ENCODE results near the gene SMCO3.
A peak's percentile ranks its signal among the peaks of the same experiment; 100 is the strongest.

The SMCO3 gene

GRCh38 chr12:14814014-14814413 lies at the start of gene SMCO3:
Gene SMCO3, minus strand, starts transcription at chr12:14814182. Its CDS starts 7,502 bp downstream, at chr12:14806680.
- DNase-seq = no peak

DNA sequence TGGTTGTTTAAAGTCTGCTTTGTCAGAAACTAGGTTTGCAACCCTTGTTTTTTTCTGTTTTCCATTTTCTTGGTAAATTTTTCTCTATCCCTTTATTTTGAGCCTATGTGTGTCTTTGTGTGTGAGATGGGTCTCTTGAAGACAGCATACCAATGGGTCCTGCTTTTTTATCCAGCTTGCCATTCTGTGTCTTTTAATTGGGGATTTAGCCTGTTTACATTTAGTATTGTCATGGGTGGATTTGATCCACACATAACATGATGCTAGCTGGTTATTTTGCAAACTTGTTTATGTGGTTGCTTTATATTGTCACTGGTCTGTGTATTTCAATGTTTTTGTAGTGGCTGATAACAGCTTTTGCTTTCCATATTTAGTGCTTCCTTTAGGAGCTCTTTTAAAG lies 46.5 kb upstream of the SMCO3 start:
- DNase-seq = no peak

DNA sequence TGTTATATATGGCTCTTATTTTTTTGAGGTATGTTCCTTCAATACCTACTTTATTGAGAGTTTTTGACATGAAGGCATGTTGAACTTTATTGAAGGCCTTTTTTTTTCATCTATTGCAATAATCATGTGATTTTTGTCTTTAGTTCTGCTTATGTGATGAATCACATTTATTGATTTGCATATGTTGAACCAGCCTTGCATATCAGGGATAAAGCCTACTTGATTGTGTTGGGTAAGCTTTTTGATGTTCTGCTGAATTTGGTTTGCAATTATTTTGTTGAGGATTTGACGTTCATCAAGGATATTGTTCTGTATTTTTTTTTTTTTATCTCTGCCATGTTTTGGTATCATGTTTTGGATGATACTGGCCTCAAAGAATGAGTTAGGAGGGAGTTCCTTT lies 44.5 kb upstream of the SMCO3 start:
- no peak for DNase-seq

DNA sequence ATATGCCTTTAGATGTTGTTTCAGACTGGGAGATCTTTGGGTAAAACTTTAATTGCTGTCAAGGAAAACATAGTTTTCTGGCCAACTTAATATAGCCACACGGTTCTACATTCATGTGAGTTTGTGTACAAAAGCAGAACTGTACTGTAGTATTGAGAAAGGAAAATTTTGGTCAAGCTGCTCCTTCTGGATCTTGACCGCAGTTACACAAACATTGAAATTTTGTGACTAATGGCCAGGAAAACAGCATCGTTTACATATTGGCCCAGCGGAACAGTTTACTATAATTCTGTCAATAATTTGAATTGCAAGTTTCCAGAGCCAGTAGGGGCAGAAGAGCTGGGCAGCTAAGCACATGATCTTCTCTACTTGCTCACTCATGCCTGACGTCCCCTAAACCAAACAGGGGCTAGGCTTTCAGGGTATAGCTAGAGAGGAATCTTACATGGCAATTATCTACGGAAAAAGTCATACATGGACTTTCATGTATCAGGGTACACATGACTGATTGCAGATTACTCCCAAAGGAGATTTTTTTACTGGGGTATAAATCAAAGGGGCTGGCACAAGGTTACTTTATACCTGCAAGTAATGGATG lies 40.7 kb upstream of the SMCO3 start:
- no peak for DNase-seq

GRCh38 chr12:14853961-14854360 lies 40.0 kb upstream of the SMCO3 start:
- DNase-seq = no peak

DNA sequence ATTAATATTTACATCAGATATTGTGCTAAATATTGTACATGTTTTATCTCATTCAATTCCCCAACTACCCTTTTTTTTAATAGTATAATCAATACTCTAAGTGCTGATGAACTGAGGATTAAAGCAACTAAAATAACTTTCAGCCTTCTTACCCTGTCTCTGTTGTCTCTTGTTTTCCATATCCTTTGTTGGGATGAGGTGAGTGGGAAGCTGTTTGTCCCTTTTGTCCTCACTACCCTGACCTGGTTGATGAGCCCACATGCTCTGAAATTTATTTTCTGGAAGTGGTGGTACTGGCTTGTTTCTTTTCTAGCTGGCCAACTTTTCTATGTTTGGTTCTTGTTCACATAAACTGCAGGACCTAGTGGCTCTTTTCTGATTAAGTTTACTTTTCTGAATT lies 38.9 kb upstream of the SMCO3 start:
- DNase-seq = no peak

DNA sequence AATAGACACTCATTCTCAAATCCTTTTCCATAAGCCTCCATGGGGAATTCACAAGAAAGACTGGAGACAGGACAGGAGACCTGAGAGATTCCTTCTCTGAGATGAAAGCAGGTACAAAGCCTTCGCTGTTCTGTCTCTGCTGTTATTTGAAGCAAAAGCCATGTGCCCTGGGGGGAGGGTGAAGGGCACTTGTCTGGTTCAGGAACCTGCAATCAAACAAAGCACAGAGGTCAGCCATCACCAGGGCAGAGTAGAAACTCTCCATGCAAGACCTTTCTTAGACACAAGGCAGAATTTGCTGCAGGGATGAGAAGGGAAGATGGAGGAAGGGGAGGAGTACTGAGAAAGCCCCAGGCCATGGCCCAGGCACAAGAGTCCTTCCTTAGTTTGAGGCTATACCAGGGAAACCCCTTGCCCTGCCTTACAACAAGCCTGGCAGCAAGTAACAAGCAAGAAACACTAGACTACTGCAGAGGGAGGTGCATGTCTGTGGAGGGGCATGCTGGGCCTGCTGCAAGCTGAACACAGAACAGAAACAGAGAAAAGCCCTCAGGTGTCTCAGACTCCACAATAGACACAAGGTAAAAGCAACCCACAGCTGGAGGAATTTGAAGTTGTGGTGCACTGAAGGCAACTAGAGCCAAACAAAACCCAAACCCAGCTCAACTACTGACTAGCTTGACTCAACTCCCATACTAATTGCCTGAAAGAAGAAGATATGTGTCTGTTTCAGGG lies 37.1 kb upstream of the SMCO3 start:
- no peak for DNase-seq

DNA sequence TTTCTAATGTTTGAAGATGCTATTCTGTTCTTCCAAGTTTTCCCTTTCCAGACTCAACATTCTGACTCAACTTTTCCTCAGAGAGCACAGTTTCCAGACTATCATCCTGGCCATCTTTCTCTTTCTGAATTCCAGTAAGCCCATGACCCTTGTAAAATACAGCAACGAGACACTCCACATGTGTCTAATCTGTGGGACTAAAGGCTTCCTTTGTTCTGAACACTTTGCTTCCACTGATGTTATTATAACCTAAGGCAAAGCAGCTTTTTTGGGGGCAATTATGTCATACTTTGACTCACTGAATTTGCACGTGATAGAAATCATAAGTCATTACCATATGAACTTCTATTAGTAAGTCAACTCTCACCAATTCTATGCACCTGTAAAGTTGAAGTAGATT lies 35.7 kb upstream of the SMCO3 start:
- no peak for DNase-seq

DNA sequence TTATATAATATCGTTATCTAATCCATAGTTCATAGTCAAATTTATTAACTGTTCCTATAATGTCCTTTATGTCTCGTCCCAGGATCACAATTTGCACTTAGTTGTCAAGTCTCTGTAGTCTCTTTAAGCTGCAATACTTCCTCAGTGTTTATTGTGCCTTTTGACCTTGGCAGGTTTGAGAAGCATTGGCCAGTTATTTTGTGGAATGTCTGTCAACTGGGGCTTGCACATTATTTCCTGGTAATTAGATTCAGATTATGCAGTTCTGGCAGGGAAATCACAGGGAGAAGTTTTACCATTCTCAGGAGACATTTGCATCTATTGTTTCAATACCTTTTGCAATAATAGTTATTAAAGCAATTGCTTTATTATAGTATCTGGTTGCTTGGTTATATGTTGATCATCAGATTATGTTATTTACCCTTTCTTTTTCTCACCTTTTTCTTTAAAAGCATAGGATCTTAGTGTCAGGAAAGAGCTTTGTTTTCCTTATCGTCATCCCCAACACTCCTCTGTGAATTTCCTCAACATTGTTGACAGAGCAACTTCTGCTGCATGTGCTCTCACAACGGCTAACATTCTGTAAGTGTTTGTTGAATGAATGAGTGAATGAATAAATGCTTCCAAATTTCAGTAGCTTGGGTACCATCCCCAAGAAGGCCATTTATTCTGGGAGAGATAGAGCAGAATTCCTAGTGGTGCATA lies 33.0 kb upstream of the SMCO3 start:
- DNase-seq = no peak

DNA sequence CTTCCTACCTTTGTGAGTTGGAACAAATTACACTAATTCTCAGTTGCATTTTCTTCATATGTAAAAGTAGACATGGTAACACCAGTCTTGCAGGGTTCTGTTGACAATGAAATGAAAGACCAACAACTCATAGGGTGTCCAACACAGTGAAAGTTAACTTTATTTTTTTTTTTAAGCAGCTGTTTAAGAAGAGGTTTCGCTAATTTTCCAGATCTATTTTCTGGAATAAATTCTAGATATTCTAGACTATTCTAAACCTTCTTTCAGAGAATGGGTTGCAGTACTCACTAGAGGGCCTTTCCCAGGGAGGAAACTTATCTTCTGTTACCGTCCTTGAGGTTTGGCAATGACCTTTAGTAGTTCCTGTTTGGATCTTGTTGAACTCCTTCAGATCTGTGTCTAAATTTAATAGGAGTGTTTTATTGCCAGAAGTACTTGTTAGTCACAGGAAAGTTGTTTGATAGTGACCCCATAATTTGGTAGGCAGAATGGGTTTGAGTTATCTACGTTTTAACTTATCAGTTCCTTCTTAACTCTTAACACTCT lies 32.1 kb upstream of the SMCO3 start:
- DNase-seq = no peak

- DNase-seq = peak; percentile 45
These were observed 31.4 kb upstream of the SMCO3 start for GRCh38 chr12:14845350-14845750.

DNA sequence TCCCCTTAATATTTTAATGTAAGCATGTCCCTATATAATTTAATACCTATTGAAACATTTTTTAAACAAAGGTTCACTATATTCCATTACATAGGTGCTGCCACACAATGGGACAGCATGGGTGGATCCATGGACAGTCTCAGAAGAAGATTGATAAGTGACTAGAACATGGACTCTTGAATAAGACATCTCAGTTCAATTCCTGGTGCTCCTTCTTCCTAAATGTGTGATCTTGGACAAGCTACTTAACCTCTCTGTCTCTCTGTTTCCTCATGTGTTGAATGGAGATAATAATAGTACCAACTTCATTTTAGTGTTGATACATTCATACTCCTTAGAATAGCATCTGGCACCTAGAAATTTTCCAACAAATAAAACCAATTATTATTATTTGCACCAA lies 30.4 kb upstream of the SMCO3 start:
- no peak for DNase-seq

DNA sequence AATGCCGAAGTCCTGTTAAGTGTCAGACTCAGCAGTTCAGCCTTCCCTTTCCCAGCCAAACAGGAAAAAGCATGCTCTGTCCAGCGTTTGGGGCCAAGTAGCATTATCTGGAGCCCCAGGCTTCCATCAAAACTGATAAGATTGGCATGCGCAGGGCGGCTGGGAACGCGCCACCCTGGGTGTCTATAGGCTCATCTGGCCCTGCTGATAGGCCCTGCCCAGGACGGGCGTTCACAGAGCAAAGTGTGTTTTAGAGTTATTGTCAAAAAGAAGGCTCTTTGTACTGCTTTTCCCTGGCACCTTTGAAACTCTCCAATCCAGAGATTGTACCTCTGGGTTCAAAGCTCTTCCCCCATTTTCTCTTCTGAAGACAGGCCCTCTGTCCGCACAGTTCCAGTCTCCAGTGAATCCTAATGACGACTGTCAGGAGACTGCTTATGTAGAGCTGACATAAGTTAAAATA lies 29.5 kb upstream of the SMCO3 start, which contains the start of gene ART4:
ART4 (minus strand) TSS at position 102 of the 463 bp plus-strand sequence. CDS start 413 bp downstream, outside the sequence.
- DNase-seq = no peak

DNA sequence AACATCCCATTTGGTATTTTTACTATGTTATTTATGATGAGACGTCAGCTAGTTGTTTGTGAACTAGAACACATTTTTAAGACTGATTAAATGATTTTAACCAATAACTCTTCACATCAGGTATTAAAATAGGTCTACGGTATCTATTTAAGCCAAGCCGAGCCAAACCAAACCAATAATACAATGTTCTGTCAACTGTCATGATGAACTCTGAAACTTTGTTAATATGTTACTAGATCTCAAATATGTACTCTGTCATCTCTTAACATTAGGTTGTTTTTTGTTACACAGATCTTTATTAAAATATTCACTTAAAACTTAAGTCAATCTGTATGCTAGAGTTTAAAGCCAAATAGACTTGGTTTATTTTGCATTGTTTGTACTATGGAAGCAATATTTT lies 28.3 kb upstream of the SMCO3 start:
- no peak for DNase-seq

DNA sequence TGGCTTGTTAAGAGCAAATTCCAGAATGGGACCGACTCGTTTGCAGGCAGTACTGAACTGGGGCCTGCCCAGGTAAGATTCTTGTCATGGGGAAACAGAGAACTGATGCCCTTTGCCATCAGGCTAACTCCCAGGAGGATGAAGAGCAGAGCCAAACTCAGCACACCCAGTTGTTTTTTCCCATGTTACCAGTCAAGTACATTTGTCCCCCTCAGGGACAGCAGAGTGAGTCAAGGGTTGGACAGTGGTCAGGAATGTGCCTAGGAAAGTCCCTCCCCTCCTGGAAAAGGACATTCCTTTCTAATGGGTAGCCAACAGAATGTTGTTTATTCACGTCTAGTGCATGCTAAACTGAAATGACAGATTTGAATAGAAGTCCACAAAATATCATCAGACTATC lies 27.8 kb upstream of the SMCO3 start:
- DNase-seq = no peak

- DNase-seq = no peak
These were observed 26.6 kb upstream of the SMCO3 start for GRCh38 chr12:14840616-14841015.

- DNase-seq = no peak
These were observed 25.3 kb upstream of the SMCO3 start for GRCh38 chr12:14839262-14839661.

DNA sequence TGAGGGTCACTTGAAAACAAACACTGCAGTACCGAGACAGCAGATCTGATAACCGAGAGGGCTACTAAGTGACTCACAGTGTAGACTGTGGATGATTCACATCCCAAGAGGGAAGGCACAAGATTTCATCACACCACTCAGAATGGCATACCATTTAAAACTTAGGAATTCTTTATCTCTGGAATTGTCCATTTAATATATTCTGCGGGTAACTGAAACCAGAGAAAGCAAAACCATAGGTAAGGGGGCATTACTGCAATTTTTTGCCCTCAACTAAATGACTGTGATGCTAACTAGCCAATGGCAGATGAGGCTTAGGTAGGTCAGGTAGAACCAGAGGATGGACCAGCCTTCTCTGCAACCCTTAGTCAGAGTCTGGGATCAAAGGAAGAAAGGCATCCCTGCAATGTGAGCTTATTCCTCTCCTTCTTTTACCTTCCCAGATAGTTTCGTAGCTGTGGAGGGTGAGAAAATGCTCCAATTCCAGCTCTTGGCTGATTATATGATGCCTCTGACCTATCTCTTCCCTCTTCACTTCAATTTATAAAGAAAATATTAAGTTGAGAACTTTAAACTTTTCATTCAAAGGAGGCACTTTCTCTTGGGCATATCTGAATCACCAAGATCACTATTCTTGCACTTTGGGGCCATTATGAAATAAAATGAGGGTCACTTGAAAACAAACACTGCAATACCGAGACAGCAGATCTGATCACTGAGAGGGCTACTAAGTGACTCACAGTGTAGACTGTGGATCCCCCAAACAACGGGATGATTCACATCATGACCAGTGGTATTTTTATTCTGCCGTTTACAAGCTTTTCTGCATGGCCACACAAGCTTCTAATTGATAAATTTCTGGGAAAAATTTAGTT lies 22.6 kb upstream of the SMCO3 start:
- DNase-seq = no peak

- no peak for DNase-seq
These were observed 20.5 kb upstream of the SMCO3 start for GRCh38 chr12:14834509-14834908.

DNA sequence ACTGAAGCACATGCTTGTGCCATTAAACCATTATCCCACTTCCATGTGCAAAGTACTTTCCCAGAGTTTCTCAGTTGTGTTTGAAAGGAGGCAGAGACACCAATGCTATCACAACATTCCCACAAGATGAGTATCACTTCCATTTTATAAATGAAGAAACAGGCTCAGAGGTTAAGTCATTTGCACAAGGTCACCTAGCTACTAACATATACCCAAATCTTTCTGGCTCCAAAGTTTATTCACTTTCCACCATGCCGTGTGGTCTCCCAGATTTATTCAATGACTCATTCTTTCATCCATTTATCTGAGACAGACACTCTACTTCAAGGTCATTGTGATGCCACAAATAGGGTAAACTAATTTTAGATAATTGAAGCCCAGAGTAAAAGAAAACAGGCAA lies 20.0 kb upstream of the SMCO3 start:
- DNase-seq = no peak

DNA sequence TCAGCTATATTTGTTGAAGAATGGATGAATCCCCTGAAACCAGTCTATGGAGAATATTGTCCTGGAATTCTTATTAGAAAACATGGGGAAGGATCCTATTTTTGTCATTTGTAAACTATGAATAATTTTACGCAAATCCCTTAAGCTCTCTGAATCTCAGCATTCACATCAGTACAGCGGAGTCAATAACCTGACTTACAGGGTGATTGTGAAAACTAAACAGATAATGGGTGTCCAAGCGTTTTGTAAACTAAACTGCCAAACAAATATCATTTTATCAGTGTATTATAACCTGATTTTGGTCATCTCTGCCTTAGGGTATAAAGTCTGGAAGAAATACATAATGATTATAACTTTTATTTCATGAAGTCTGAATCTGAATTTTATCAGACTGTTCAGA lies 19.4 kb upstream of the SMCO3 start:
- no peak for DNase-seq

- DNase-seq = no peak
These were observed 14.9 kb upstream of the SMCO3 start for GRCh38 chr12:14828892-14829291.

DNA sequence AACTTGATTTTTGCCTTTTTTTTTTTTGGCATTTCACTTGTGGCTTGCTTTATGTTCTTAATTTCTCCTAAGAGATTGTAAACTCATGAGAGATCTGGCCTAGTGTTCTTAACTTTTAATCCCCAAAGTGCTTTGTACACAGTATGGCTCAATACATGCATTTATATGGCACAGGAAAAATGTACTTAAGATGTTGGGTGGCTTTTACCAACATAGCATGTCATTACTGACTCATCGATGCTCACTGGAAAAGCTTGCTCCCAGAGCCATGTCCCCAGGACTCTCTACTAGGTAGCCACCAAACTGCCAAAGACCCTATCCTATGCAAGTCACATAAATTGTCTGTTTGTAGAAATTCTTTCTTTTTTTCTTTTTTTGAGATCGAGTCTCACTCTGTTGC lies 13.1 kb upstream of the SMCO3 start:
- no peak for DNase-seq
